ENCODE measurements around the gene KRT80. TPM values are rescaled to one million over a fixed set of nuclear protein-coding genes. Genes with fewer than 3 reads are reported as not detected.

The KRT80 gene
- total RNA-seq, 1 experiment from 2014 or later, result 8.8 TPM

DNA sequence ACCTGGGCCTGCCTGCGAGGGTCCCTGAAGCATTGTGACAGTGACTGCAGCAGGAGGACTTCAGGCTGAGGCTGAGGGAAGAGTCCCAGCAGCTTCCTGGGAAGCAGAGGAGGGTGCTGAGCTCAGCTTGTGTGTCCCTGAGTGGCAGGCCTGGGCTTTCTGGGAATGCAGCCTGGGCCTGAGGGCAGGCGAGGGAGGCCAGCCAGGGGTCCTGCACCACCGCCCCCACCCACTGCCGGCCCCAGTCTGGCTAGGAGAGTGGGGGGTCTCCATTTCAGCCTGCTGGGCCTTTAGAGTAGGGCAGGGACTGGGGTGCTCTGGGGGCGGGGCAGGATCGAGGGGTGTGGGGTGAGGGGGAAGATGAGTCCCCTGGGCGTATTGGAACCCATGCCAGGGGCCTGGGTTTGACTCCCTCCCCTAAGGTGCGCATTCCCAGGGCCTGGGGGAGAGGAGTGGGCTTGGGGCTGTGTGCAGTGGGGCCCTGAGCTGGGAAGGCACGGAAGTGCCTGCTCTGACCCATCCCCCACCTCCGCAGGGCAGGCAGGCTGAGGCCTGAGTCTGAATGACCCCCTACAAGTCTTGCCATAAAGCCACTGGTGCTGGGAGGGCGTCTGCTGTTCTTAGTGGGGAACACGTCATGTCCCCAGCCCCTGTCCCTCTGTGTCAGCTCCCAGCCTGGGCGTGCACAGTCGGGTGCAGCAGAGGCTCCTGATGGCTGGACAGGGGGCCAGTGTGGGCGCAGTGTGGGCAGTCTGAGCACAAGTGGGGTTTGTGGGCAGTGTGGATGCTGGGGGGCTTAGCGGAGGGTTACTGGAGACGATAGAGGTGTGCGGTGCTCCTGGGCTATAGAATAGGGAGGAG is 46.4 kb downstream of the KRT80 start:
- H3K27ac ChIP-seq (ENCODE audit: low read depth, low read length), result peak overlapping the region; percentile 100
- intact Hi-C loops (cut with micrococcal nuclease), result loop anchor here (5.0 kb wide), 1 partner anchor 727 kb away; no protein-coding TSS in a partner anchor
- POLR2A ChIA-PET, result interaction anchor here (0.9 to 3.1 kb wide), 7 partner anchors 46 to 734 kb away, joined by 3 to 7 read pairs (median 3); partner anchors contain the start of gene KRT80

More for the DNA sequence above, 46.4 kb downstream of the KRT80 start:
- Histone ChIP-seq H2AFZ (ENCODE audit: low read depth, low read length, poor library complexity, severe bottlenecking) (no peak overlapping the region), H3K4me1 (ENCODE audit: control insufficient read depth in 1 of 2, insufficient read depth in 2 of 2, low read length in 2 of 2) (peaks cover 70 to 92% of the 10 kb centered on the region in 2 experiments), H3K27me3 (ENCODE audit: insufficient read depth, low read length) (no peaks in the 10 kb centered on the region), H3K9me2 (ENCODE audit: insufficient read depth) (no peaks in the 10 kb centered on the region), H3K9ac (ENCODE audit: low read length) (peak overlapping the region; percentile 91), H3K4me3 (replicated peaks in 1 of 2; ENCODE audit: low read depth in 1 of 2, low read length in 2 of 2) (peak overlapping the region in 1 of 2 experiments; percentile 46; a peak in 2 of 4 replicates), H4K20me1 (ENCODE audit: insufficient read depth) (no peaks in the 10 kb centered on the region), H3K79me2 (ENCODE audit: insufficient read depth, low read length) (peaks cover 15% of the 10 kb centered on the region; the same call in 1 of the 2 replicates), H3K36me3 (ENCODE audit: control insufficient read depth in 1 of 2, insufficient read depth in 2 of 2, low read length in 2 of 2) (no peaks in the 10 kb centered on the region), H3K4me2 (ENCODE audit: low read length) (peak overlapping the region; percentile 87), H3K9me3 (ENCODE audit: control insufficient read depth in 1 of 2, insufficient read depth in 1 of 2, low read depth in 1 of 2, low read length in 2 of 2) (no peaks in the 10 kb centered on the region)
- ATAC-seq (no peak), DNase-seq (ENCODE audit: low read depth, low spot score) (no peak)
- ChIA-PET CTCF (interaction anchor here (0.6 to 7.0 kb wide), 10 partner anchors 17 to 835 kb away, joined by 3 to 140 read pairs (median 4); no protein-coding TSS in a partner anchor), RAD21 (ENCODE audit: low non-redundant PET in 1 of 2, low total read pairs in 2 of 2, uncharacterized antibody in 2 of 2, unreplicated experiment in 2 of 2) (no interaction called here)
- BruUV-seq (replicated peaks), result no TSS peak
- TF ChIP-seq JUND (IDR thresholded peaks at IDR 0.05), result no peak
- TF ChIP-seq, protein P1, sequence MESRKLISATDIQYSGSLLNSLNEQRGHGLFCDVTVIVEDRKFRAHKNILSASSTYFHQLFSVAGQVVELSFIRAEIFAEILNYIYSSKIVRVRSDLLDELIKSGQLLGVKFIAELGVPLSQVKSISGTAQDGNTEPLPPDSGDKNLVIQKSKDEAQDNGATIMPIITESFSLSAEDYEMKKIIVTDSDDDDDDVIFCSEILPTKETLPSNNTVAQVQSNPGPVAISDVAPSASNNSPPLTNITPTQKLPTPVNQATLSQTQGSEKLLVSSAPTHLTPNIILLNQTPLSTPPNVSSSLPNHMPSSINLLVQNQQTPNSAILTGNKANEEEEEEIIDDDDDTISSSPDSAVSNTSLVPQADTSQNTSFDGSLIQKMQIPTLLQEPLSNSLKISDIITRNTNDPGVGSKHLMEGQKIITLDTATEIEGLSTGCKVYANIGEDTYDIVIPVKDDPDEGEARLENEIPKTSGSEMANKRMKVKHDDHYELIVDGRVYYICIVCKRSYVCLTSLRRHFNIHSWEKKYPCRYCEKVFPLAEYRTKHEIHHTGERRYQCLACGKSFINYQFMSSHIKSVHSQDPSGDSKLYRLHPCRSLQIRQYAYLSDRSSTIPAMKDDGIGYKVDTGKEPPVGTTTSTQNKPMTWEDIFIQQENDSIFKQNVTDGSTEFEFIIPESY (IDR thresholded peaks at IDR 0.05; ENCODE audit: extremely low read depth, insufficient replicate concordance, low read length), result no peak
- TF ChIP-seq CBX3 (IDR thresholded peaks at IDR 0.05; ENCODE audit: low read depth), result no peak
- no peak for TF ChIP-seq RAD21 (IDR thresholded peaks at IDR 0.05; ENCODE audit: low read depth)
- no peak for TF ChIP-seq SP1 (IDR thresholded peaks at IDR 0.05; ENCODE audit: low read depth)
- TF ChIP-seq, protein P2, sequence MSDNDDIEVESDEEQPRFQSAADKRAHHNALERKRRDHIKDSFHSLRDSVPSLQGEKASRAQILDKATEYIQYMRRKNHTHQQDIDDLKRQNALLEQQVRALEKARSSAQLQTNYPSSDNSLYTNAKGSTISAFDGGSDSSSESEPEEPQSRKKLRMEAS (IDR thresholded peaks at IDR 0.05), result no peak
- TF ChIP-seq ELF1 (IDR thresholded peaks at IDR 0.05; ENCODE audit: borderline replicate concordance, low read depth), result no peak
- TF ChIP-seq SIN3A (IDR thresholded peaks at IDR 0.05; ENCODE audit: low read depth), result no peak
- TF ChIP-seq EZH2phosphoT487 (IDR thresholded peaks at IDR 0.05; ENCODE audit: borderline replicate concordance), result no peak
